Measurements from ENCODE around the gene HIVEP3. TPM values are rescaled to one million over a fixed set of nuclear protein-coding genes. Genes with fewer than 3 reads are reported as not detected.

The HIVEP3 gene
- total and polyA plus RNA-seq, 2 donors (not counting 1 experiment from before 2014, with no cell fraction given) = 2.0 to 5.1 TPM

DNA sequence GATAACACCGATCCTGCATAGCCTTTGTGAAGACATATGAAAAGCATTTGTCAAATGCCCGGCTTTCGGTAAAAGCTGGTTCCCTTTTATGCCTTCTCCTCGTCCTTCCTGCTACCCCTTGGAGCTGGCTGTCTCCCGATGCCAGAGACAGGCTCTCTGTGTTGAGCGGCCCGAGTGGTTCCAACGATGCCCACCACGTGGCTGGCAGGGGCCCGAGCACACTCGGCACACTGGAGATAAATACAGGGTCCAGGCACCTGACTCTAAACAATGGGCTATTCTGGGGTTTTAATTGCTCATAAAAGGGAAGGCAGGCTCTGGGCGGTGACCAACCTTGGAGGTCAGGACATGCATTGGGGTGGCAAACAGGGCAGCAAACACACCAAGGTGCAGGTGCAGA, 207.1 kb downstream of the HIVEP3 start:
- Histone ChIP-seq H3K4me1 (ENCODE audit: control insufficient read depth in 2 of 2, insufficient read depth in 2 of 2, low read length in 2 of 2) (peaks cover 7 to 15% of the 10 kb centered on the region in 2 donors), H3K9me3 (ENCODE audit: control extremely low read depth in 1 of 3, control insufficient read depth in 2 of 3, insufficient read depth in 1 of 3, low read length in 2 of 3) (no peaks in the 10 kb centered on the region), H4K20me1 (ENCODE audit: control insufficient read depth, insufficient read depth, low read length, poor library complexity, severe bottlenecking) (no peaks in the 10 kb centered on the region), H3K79me2 (ENCODE audit: control insufficient read depth, insufficient read depth, low read length) (no peaks in the 10 kb centered on the region), H3K4me2 (replicated peaks; ENCODE audit: low read depth, low read length, poor library complexity, severe bottlenecking) (no peak overlapping the region), H2AFZ (ENCODE audit: insufficient read depth, low read depth, low read length, poor library complexity, severe bottlenecking) (no peak overlapping the region), H3K4me3 (ENCODE audit: control extremely low read depth in 1 of 5, extremely low read depth in 1 of 5, insufficient read depth in 1 of 5, low read depth in 2 of 5, low read length in 4 of 5) (no peak overlapping the region), H3K27ac (ENCODE audit: low read length in 2 of 2) (no peak overlapping the region), H3K9ac (ENCODE audit: low read length) (no peak overlapping the region), H3K27me3 (replicated peaks in 1 of 4; ENCODE audit: control extremely low read depth in 1 of 4, control insufficient read depth in 3 of 4, insufficient read depth in 4 of 4, low read length in 3 of 4) (no peaks in the 10 kb centered on the region), H3K36me3 (replicated peaks in 1 of 2; ENCODE audit: control extremely low read depth in 1 of 2, control insufficient read depth in 1 of 2, extremely low read depth in 1 of 2, insufficient read depth in 2 of 2, low read length in 1 of 2) (no peaks in the 10 kb centered on the region)
- TF ChIP-seq, protein P1, sequence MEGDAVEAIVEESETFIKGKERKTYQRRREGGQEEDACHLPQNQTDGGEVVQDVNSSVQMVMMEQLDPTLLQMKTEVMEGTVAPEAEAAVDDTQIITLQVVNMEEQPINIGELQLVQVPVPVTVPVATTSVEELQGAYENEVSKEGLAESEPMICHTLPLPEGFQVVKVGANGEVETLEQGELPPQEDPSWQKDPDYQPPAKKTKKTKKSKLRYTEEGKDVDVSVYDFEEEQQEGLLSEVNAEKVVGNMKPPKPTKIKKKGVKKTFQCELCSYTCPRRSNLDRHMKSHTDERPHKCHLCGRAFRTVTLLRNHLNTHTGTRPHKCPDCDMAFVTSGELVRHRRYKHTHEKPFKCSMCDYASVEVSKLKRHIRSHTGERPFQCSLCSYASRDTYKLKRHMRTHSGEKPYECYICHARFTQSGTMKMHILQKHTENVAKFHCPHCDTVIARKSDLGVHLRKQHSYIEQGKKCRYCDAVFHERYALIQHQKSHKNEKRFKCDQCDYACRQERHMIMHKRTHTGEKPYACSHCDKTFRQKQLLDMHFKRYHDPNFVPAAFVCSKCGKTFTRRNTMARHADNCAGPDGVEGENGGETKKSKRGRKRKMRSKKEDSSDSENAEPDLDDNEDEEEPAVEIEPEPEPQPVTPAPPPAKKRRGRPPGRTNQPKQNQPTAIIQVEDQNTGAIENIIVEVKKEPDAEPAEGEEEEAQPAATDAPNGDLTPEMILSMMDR (IDR thresholded peaks at IDR 0.05) = no peak
- TF ChIP-seq EZH2 (IDR thresholded peaks at IDR 0.05; ENCODE audit: borderline replicate concordance, insufficient read depth, low read depth, low read length, poor library complexity, severe bottlenecking) = no peak
- no peak overlapping the region for H3K27ac Mint-ChIP-seq
- no peaks in the 10 kb centered on the region for H3K9me3 Mint-ChIP-seq (ENCODE audit: insufficient read depth)
- DNase-seq (no peak), ATAC-seq (ENCODE audit: low read depth) (no peak)
- POLR2A ChIA-PET = no interaction called here
- peaks cover 19% of the 10 kb centered on the region for H3K4me1 Mint-ChIP-seq
- no peaks in the 10 kb centered on the region for H3K27me3 Mint-ChIP-seq
- intact Hi-C loops (cut with micrococcal nuclease) = no loop called here
- no peak overlapping the region for H3K4me3 Mint-ChIP-seq
- CTCF ChIA-PET = no interaction called here
- WGBS (ENCODE audit: insufficient coverage) = 96% methylated on average over 12 of the region's 12 CpGs

DNA sequence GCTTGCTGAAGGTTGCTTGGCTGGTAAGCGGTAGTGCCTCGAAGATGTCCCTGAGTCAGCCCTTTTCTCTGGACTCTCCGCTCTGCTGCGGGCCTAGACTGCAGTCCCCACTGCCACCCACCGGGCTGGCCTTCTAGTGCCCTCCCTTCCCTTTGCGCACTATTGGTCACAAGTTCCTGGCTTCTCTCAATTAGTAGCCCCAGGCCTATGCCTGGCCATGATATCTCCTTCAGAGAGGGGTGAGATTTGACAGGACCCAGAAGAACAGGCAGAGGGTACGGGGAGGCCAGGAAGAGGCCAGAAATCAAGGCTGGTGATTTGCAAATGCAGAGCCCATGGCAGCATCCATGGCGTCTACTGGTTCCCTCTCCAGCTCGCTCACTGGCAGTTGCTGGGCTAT, 207.7 kb downstream of the HIVEP3 start:
- CTCF ChIA-PET = no interaction called here
- Histone ChIP-seq H3K79me2 (ENCODE audit: control insufficient read depth, insufficient read depth, low read length) (no peaks in the 10 kb centered on the region), H4K20me1 (ENCODE audit: control insufficient read depth, insufficient read depth, low read length, poor library complexity, severe bottlenecking) (no peaks in the 10 kb centered on the region), H3K9me3 (ENCODE audit: control extremely low read depth in 1 of 3, control insufficient read depth in 2 of 3, insufficient read depth in 1 of 3, low read length in 2 of 3) (no peaks in the 10 kb centered on the region), H3K9ac (ENCODE audit: low read length) (no peak overlapping the region), H3K36me3 (replicated peaks in 1 of 2; ENCODE audit: control extremely low read depth in 1 of 2, control insufficient read depth in 1 of 2, extremely low read depth in 1 of 2, insufficient read depth in 2 of 2, low read length in 1 of 2) (no peaks in the 10 kb centered on the region), H3K27ac (ENCODE audit: low read length in 2 of 2) (no peak overlapping the region), H3K4me2 (replicated peaks; ENCODE audit: low read depth, low read length, poor library complexity, severe bottlenecking) (no peak overlapping the region), H3K4me3 (ENCODE audit: control extremely low read depth in 1 of 5, extremely low read depth in 1 of 5, insufficient read depth in 1 of 5, low read depth in 2 of 5, low read length in 4 of 5) (no peak overlapping the region), H3K4me1 (ENCODE audit: control insufficient read depth in 2 of 2, insufficient read depth in 2 of 2, low read length in 2 of 2) (peaks cover 7 to 15% of the 10 kb centered on the region in 2 donors), H3K27me3 (replicated peaks in 1 of 4; ENCODE audit: control extremely low read depth in 1 of 4, control insufficient read depth in 3 of 4, insufficient read depth in 4 of 4, low read length in 3 of 4) (no peaks in the 10 kb centered on the region), H2AFZ (ENCODE audit: insufficient read depth, low read depth, low read length, poor library complexity, severe bottlenecking) (no peak overlapping the region)
- POLR2A ChIA-PET = no interaction called here
- Mint-ChIP-seq H3K27ac (no peak overlapping the region), H3K4me3 (no peak overlapping the region), H3K4me1 (peaks cover 19% of the 10 kb centered on the region), H3K27me3 (no peaks in the 10 kb centered on the region), H3K9me3 (ENCODE audit: insufficient read depth) (no peaks in the 10 kb centered on the region)
- intact Hi-C loops (cut with micrococcal nuclease) = no loop called here
- TF ChIP-seq, protein P1 (IDR thresholded peaks at IDR 0.05) = no peak
- TF ChIP-seq EZH2 (IDR thresholded peaks at IDR 0.05; ENCODE audit: borderline replicate concordance, insufficient read depth, low read depth, low read length, poor library complexity, severe bottlenecking) = no peak
- 100% methylated on average over 9 of the region's 9 CpGs for WGBS (ENCODE audit: insufficient coverage)
- ATAC-seq (ENCODE audit: low read depth) (no peak), DNase-seq (no peak)
